Smooth muscle cell (in vitro differentiated cells): ENCODE measurements around the gene TMEM63A. TPM values are rescaled to one million over a fixed set of nuclear protein-coding genes. Genes with fewer than 3 reads are reported as not detected.

ENCODE experiments used
- DNase-seq: peaks from one replicate; lab custom pipeline; 2025; ENCODE audit not compliant: unreplicated experiment; lab: John Stamatoyannopoulos, UW
- H2AFZ ChIP-seq: fragments of 200-600 bp; sonication (generic); 2 replicates; pipeline ENCODE4 v1.6.0; 2016; ENCODE audit warnings: antibody characterized with exemption, low read depth, mild to moderate bottlenecking
- H3F3A ChIP-seq: fragments of 200-600 bp; sonication (generic); 2 replicates; pipeline ENCODE4 v1.6.0; 2017; ENCODE audit warnings: antibody characterized with exemption, low read depth
- H3K27ac ChIP-seq: fragments of 200-600 bp; sonication (generic); 2 replicates; pipeline ENCODE4 v1.5.1; 2016; ENCODE audit warnings: low read depth, mild to moderate bottlenecking
- H3K27me3 ChIP-seq: fragments of 200-600 bp; sonication (generic); 2 replicates; pipeline ENCODE4 v1.6.1; 2016; ENCODE audit warnings: low read depth, mild to moderate bottlenecking
- H3K36me3 ChIP-seq: fragments of 200-600 bp; sonication (generic); 2 replicates; pipeline ENCODE4 v1.5.1; 2016; ENCODE audit warnings: low read depth
- H3K4me1 ChIP-seq: fragments of 200-600 bp; sonication (generic); 2 replicates; pipeline ENCODE4 v1.5.1; 2016; ENCODE audit warnings: low read depth
- H3K4me2 ChIP-seq: fragments of 200-600 bp; sonication (generic); 2 replicates; pipeline ENCODE4 v1.6.0; 2016; ENCODE audit warnings: mild to moderate bottlenecking
- H3K4me3 ChIP-seq: fragments of 200-600 bp; sonication (generic); 2 replicates; pipeline ENCODE4 v1.5.1; 2016; ENCODE audit warnings: mild to moderate bottlenecking
- H3K79me2 ChIP-seq: fragments of 200-600 bp; sonication (generic); 2 replicates; pipeline ENCODE4 v1.6.0; 2016; ENCODE audit warnings: low read depth, mild to moderate bottlenecking
- H3K9ac ChIP-seq: fragments of 200-600 bp; sonication (generic); 2 replicates; pipeline ENCODE4 v1.6.0; 2016; ENCODE audit warnings: low read depth
- H3K9me3 ChIP-seq: fragments of 200-600 bp; sonication (generic); replicated peaks from 2 replicates; pipeline ENCODE4 v1.5.1; 2016; ENCODE audit warnings: low read depth
- H4K20me1 ChIP-seq: fragments of 200-600 bp; sonication (generic); 2 replicates; pipeline ENCODE4 v1.6.0; 2016; ENCODE audit warnings: low read depth
- WGBS: methylation state at CpG from one replicate; pipeline ENCODE4 v1.1.7; 2016; ENCODE audit warnings: low lambda C conversion rate; 5-methylcytosine and 5-hydroxymethylcytosine counted together
- polyA plus RNA-seq: library from polyadenylated mRNA; unstranded; fragments of >200 nt; fragmentation: Nextera tagmentation; extraction: Ambion mirVana; gene quantifications from 2 replicates; pipeline ENCODE4 v1.2.1, GENCODE V29; 2016
- total RNA-seq: library from RNA; depleted of rRNA; stranded (reverse); fragments of >200 nt; gene quantifications from 2 replicates; pipeline ENCODE4 v1.2.3, GENCODE V29; 2014
- TF ChIP-seq, protein P1 (sequence below): fragments of 200-600 bp; sonication (generic); IDR thresholded peaks from 2 replicates; pipeline ENCODE4 v1.5.1; 2017; ENCODE audit warnings: borderline replicate concordance, mild to moderate bottlenecking, antibody characterized with exemption; ENCODE audit not compliant: insufficient read depth, poor library complexity, severe bottlenecking

Gene TMEM63A
- total and polyA plus RNA-seq, 2 experiments from 2014 or later = 10.9 to 12.0 TPM

DNA sequence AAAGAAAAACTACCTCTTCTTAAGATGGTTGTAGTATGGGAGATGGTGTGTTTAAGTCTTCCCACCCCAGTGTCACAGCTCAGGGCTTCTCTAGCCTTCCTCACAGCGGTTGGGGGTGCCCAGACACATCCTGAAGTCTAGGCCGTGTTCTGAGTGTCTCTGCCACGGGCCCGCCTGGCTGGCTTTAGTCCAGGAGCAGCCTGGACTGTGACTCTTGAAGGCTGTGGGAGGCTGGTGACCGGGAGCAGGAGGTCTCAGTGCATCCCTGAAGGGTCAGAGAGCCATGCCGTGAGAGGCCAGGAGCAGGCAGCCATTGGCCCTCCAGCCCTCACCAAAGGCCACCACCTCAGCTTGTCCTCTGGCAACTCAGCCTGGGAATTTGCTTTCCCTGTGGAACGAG, 67.8 kb downstream of the TMEM63A start:
- no peak for DNase-seq
- Histone ChIP-seq H3K27ac (peak overlapping the region; percentile 19), H3K9ac (no peak overlapping the region), H3F3A (peaks cover 28% of the 10 kb centered on the region), H2AFZ (no peak overlapping the region), H3K4me2 (peak overlapping the region; percentile 62), H3K27me3 (no peaks in the 10 kb centered on the region), H4K20me1 (peaks cover 21% of the 10 kb centered on the region), H3K36me3 (no peaks in the 10 kb centered on the region), H3K4me3 (no peak overlapping the region), H3K79me2 (peaks cover 20% of the 10 kb centered on the region), H3K9me3 (no peaks in the 10 kb centered on the region), H3K4me1 (peaks cover 35% of the 10 kb centered on the region)
- TF ChIP-seq, protein P1, sequence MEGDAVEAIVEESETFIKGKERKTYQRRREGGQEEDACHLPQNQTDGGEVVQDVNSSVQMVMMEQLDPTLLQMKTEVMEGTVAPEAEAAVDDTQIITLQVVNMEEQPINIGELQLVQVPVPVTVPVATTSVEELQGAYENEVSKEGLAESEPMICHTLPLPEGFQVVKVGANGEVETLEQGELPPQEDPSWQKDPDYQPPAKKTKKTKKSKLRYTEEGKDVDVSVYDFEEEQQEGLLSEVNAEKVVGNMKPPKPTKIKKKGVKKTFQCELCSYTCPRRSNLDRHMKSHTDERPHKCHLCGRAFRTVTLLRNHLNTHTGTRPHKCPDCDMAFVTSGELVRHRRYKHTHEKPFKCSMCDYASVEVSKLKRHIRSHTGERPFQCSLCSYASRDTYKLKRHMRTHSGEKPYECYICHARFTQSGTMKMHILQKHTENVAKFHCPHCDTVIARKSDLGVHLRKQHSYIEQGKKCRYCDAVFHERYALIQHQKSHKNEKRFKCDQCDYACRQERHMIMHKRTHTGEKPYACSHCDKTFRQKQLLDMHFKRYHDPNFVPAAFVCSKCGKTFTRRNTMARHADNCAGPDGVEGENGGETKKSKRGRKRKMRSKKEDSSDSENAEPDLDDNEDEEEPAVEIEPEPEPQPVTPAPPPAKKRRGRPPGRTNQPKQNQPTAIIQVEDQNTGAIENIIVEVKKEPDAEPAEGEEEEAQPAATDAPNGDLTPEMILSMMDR = no peak
- WGBS = 79% methylated on average over 7 of the region's 7 CpGs

DNA sequence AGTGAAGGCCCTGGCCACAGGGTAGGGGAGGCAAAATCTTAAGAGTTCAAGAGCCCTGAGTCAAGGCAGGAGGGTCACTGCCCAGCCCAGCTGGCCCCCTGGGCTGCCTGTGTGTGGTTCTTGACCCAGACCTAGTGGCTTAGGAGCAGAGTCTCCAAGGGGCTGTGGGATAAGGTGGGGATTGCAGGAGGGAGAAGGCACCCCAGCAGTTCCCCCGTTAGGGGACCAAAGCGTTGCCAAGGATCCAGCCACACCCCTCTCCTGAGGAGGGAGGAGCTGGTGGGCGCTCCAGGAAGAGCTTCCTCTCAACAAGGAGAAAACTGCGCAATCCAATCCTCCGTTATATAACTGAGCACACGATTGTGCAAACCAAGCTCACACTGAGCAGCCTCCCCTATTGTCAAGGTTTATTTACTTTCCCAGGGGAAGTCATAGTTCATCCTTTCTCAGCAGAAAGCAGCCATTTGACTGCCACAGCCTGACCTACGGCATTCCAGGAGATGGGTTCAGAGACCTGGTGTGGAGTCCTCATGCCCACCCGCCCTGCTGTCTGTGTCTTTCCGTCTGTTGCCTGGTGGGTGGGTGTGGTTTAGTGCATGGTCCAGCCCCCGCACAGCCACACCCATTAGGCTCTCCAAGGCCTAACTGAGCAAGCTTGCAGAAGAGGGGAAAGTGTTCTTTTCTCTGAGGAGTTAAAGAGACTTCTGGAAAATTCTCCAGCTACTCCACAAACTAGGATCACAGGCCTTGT, 68.8 kb downstream of the TMEM63A start:
- TF ChIP-seq, protein P1 = no peak
- WGBS = 50% methylated on average over 10 of the region's 10 CpGs
- no peak for DNase-seq
- no peaks in the 10 kb centered on the region for H3K36me3 ChIP-seq
- no peak overlapping the region for H3K4me3 ChIP-seq
- H3K4me1 ChIP-seq = peaks cover 35% of the 10 kb centered on the region
- peak overlapping the region; percentile 52 for H3K27ac ChIP-seq
- H3F3A ChIP-seq = peaks cover 28% of the 10 kb centered on the region
- H3K79me2 ChIP-seq = peaks cover 18% of the 10 kb centered on the region
- no peak overlapping the region for H3K9ac ChIP-seq
- no peaks in the 10 kb centered on the region for H3K27me3 ChIP-seq
- no peak overlapping the region for H2AFZ ChIP-seq
- H4K20me1 ChIP-seq = peaks cover 21% of the 10 kb centered on the region
- H3K4me2 ChIP-seq = peak overlapping the region; percentile 62
- no peaks in the 10 kb centered on the region for H3K9me3 ChIP-seq

DNA sequence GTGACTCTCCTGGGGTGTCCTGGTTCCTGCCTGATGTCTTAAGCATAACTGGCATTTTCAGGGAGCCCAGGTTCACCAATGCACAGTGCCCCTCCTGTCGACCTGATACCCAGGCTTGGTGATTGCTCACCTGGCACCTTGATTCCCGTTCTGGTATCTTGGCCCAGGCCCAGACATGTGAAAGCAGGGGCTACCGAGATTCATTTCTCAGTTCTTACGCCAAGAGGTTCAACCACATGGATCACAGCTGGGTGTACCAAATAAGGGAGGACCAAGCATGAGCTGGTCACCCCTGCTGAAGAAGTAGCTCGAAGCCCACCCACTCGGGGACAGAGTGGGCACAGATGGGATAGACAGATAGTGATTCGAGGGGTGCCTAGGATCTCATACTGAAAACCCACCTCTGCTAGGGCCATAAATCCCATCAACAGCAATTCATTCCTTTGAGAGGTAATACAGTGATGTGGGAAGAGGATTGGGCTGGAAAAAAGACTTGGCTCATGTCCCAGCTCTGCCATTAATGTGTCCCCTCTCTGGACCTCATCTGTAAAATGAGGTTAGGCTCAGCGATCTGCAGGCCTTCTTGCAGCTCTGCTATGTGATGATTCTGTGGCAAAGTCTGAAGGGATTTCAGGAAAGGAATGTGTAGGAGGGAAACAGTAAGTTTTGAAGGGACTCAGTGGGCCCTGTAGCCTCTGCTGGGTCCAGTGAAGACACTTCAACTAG, 69.5 kb downstream of the TMEM63A start:
- peaks cover 21% of the 10 kb centered on the region for H4K20me1 ChIP-seq
- H3K27ac ChIP-seq = peak overlapping the region; percentile 52
- peaks cover 30% of the 10 kb centered on the region for H3K4me1 ChIP-seq
- no peaks in the 10 kb centered on the region for H3K9me3 ChIP-seq
- H3K27me3 ChIP-seq = no peaks in the 10 kb centered on the region
- no peak overlapping the region for H3K9ac ChIP-seq
- peak overlapping the region; percentile 62 for H3K4me2 ChIP-seq
- no peak overlapping the region for H2AFZ ChIP-seq
- peaks cover 28% of the 10 kb centered on the region for H3F3A ChIP-seq
- WGBS = 76% methylated on average over 8 of the region's 8 CpGs
- H3K4me3 ChIP-seq = no peak overlapping the region
- H3K36me3 ChIP-seq = no peaks in the 10 kb centered on the region
- DNase-seq = no peak
- peaks cover 11% of the 10 kb centered on the region for H3K79me2 ChIP-seq
- TF ChIP-seq, protein P1 = no peak
